IMR-90 (cell line): ENCODE data around the gene TMEM121B. TPM values are rescaled to one million over a fixed set of nuclear protein-coding genes. Genes with fewer than 3 reads are reported as not detected.

Experiments used
- ATAC-seq: fragments of 200-7000 bp; cut with Tn5 transposase; 2 replicates; pipeline ENCODE4 v1.9.1; 2020; ENCODE audit warnings: low read depth, mild to moderate bottlenecking, moderate library complexity
- BruUV-seq: library from RNA; stranded (reverse); fragments of 400-500 nt; replicated peaks from 2 replicates; lab custom pipeline; 2021; lab: Mats Ljungman, UMichigan
- CTCF ChIA-PET: fragments of 300-600 bp; formaldehyde crosslinking; extraction: SDS; loops from one replicate; lab custom pipeline; 2021; ENCODE audit warnings: antibody characterized with exemption; lab: Yijun Ruan, JAX
- POLR2A ChIA-PET: fragments of 300-600 bp; sonication (Branson Sonifier 250); formaldehyde crosslinking; loops from one replicate; lab custom pipeline; 2022; ENCODE audit warnings: antibody characterized with exemption; ENCODE audit not compliant: unreplicated experiment; lab: Charles Lee
- DNase-seq: peaks from one replicate; pipeline ENCODE4 v3.0.0; 2013
- H2AFZ ChIP-seq: replicated peaks from 2 replicates; pipeline ENCODE3; 2013; ENCODE audit warnings: low read length, mild to moderate bottlenecking; ENCODE audit not compliant: poor library complexity
- H2AK5ac ChIP-seq: 2 replicates; pipeline ENCODE4 v1.6.1; 2013; ENCODE audit warnings: low read depth, low read length, inconsistent platforms
- H2AK9ac ChIP-seq: replicated peaks from 2 replicates; pipeline ENCODE3; 2013; ENCODE audit warnings: mild to moderate bottlenecking, low read depth, low read length, moderate library complexity; ENCODE audit not compliant: poor library complexity
- H2BK120ac ChIP-seq: 2 replicates; pipeline ENCODE4 v1.6.1; 2013; ENCODE audit warnings: low read depth, low read length, inconsistent platforms
- H2BK15ac ChIP-seq: 3 replicates; pipeline ENCODE4 v1.6.1; 2013; ENCODE audit warnings: low read depth, low read length, inconsistent platforms
- H2BK20ac ChIP-seq: 2 replicates; pipeline ENCODE4 v1.6.1; 2013; ENCODE audit warnings: low read depth, mild to moderate bottlenecking, inconsistent platforms, low read length, moderate library complexity
- H2BK5ac ChIP-seq: 2 replicates; pipeline ENCODE4 v1.6.1; 2013; ENCODE audit warnings: mild to moderate bottlenecking, low read depth, low read length, inconsistent platforms; ENCODE audit not compliant: poor library complexity, severe bottlenecking
- H3K14ac ChIP-seq: replicated peaks from 2 replicates; pipeline ENCODE4 v1.6.1; 2013; ENCODE audit warnings: low read depth, low read length, inconsistent platforms
- H3K18ac ChIP-seq: 2 replicates; pipeline ENCODE4 v1.6.1; 2013; ENCODE audit warnings: low read depth, low read length, control low read depth
- H3K23ac ChIP-seq: 2 replicates; pipeline ENCODE4 v1.6.1; 2013; ENCODE audit warnings: low read depth, low read length, inconsistent platforms
- H3K27ac ChIP-seq: 2 replicates; pipeline ENCODE4 v1.5.1; 2013; ENCODE audit warnings: mild to moderate bottlenecking, control low read depth, low read length; ENCODE audit not compliant: insufficient read depth
- H3K27me3 ChIP-seq: 2 replicates; pipeline ENCODE4 v1.6.1; 2013; ENCODE audit warnings: low read length; ENCODE audit not compliant: control insufficient read depth, insufficient read depth
- H3K36me3 ChIP-seq: 2 replicates; pipeline ENCODE4 v1.6.1; 2013; ENCODE audit warnings: low read length, mixed read lengths; ENCODE audit not compliant: control insufficient read depth, insufficient read depth
- H3K4ac ChIP-seq: 2 replicates; pipeline ENCODE4 v1.6.1; 2013; ENCODE audit warnings: low read depth, low read length, inconsistent platforms
- H3K4me1 ChIP-seq: 2 replicates; pipeline ENCODE4 v1.6.1; 2013; ENCODE audit warnings: low read length, mixed read lengths; ENCODE audit not compliant: control insufficient read depth, insufficient read depth
- H3K4me2 ChIP-seq: 2 replicates; pipeline ENCODE4 v1.6.1; 2013; ENCODE audit warnings: low read depth, mild to moderate bottlenecking, control low read depth, low read length, moderate library complexity
- H3K4me3 ChIP-seq: 2 replicates; pipeline ENCODE4 v1.5.1; 2013; ENCODE audit warnings: low read depth, mild to moderate bottlenecking, control low read depth, low read length, moderate library complexity; ENCODE audit not compliant: insufficient read depth
- H3K56ac ChIP-seq: 2 replicates; pipeline ENCODE4 v1.6.1; 2013; ENCODE audit warnings: low read length, inconsistent platforms; ENCODE audit not compliant: insufficient read depth; ENCODE audit errors: extremely low read depth
- H3K79me1 ChIP-seq, 2 experiments: 2 replicates each; pipeline ENCODE4 v1.6.1; 2013; ENCODE audit warnings: low read length in 2 of 2, inconsistent platforms in 1 of 2, low read depth in 1 of 2
- H3K9ac ChIP-seq: 2 replicates; pipeline ENCODE4 v1.6.1; 2013; ENCODE audit warnings: low read depth, low read length, control low read depth
- H3K9me1 ChIP-seq: 2 replicates; pipeline ENCODE4 v1.6.1; 2013; ENCODE audit warnings: low read length, inconsistent platforms; ENCODE audit not compliant: insufficient read depth
- H3K9me3 ChIP-seq: 2 replicates; pipeline ENCODE4 v1.6.1; 2013; ENCODE audit warnings: low read length; ENCODE audit not compliant: control insufficient read depth, insufficient read depth
- H4K20me1 ChIP-seq: 2 replicates; pipeline ENCODE4 v1.6.1; 2013; ENCODE audit warnings: low read length, inconsistent platforms; ENCODE audit not compliant: insufficient read depth
- H4K5ac ChIP-seq: 2 replicates; pipeline ENCODE4 v1.6.1; 2013; ENCODE audit warnings: mild to moderate bottlenecking, low read depth, low read length, control low read depth
- H4K8ac ChIP-seq, 2 experiments: 2 replicates each; pipeline ENCODE4 v1.6.1; 2013; ENCODE audit warnings: low read depth in 2 of 2, low read length in 2 of 2, control low read depth in 1 of 2, inconsistent platforms in 1 of 2
- H4K91ac ChIP-seq: 2 replicates; pipeline ENCODE4 v1.6.1; 2013; ENCODE audit warnings: low read depth, low read length, inconsistent platforms; ENCODE audit not compliant: insufficient read depth
- BHLHE40 ChIP-seq: fragments of 150-350 bp; IDR thresholded peaks from 2 replicates; pipeline ENCODE4 v1.6.1; 2016; ENCODE audit warnings: mild to moderate bottlenecking, low read depth, low read length
- CEBPB ChIP-seq: IDR thresholded peaks from 2 replicates; pipeline ENCODE4 v1.6.1; 2012; ENCODE audit warnings: low read depth, low read length, improper control_type of control experiment
- FOS ChIP-seq: fragments of 150-350 bp; IDR thresholded peaks from 2 replicates; pipeline ENCODE4 v1.6.1; 2016; ENCODE audit warnings: low read depth, low read length
- MAFK ChIP-seq: IDR thresholded peaks from 2 replicates; pipeline ENCODE4 v1.6.1; 2012; ENCODE audit warnings: low read depth, low read length, improper control_type of control experiment
- MAZ ChIP-seq: IDR thresholded peaks from 2 replicates; pipeline ENCODE4 v1.6.1; 2012; ENCODE audit warnings: low read depth, mild to moderate bottlenecking, low read length, improper control_type of control experiment, moderate library complexity, borderline replicate concordance
- MXI1 ChIP-seq: IDR thresholded peaks from 2 replicates; pipeline ENCODE4 v1.6.1; 2012; ENCODE audit warnings: low read depth, mild to moderate bottlenecking, low read length, moderate library complexity, borderline replicate concordance
- NFE2L2 ChIP-seq: fragments of 150-350 bp; IDR thresholded peaks from 2 replicates; pipeline ENCODE4 v1.6.1; 2016; ENCODE audit warnings: low read depth, mild to moderate bottlenecking, low read length
- POLR2A ChIP-seq: IDR thresholded peaks from 2 replicates; pipeline ENCODE4 v1.6.1; 2012; ENCODE audit warnings: mild to moderate bottlenecking, low read depth, low read length
- RAD21 ChIP-seq: IDR thresholded peaks from 2 replicates; pipeline ENCODE4 v1.6.1; 2012; ENCODE audit warnings: low read length, improper control_type of control experiment
- RCOR1 ChIP-seq: IDR thresholded peaks from 2 replicates; pipeline ENCODE4 v1.6.1; 2012; ENCODE audit warnings: mild to moderate bottlenecking, low read length, improper control_type of control experiment; ENCODE audit not compliant: insufficient replicate concordance
- RFX5 ChIP-seq: IDR thresholded peaks from 2 replicates; pipeline ENCODE4 v1.8.0; 2012; ENCODE audit warnings: low read depth, mild to moderate bottlenecking, low read length, moderate library complexity
- SMC3 ChIP-seq: fragments of 150-350 bp; IDR thresholded peaks from 2 replicates; pipeline ENCODE4 v1.6.1; 2016; ENCODE audit warnings: low read depth, mild to moderate bottlenecking, antibody characterized with exemption, low read length, moderate library complexity
- WGBS, 2 experiments: methylation state at CpG; one replicate each; pipeline versions ENCODE4 v1.1.5 to v1.1.7; 2013; ENCODE audit warnings: missing lambda C conversion rate in 2 of 2; ENCODE audit not compliant: insufficient read length in 1 of 2; ENCODE audit errors: extremely low coverage in 2 of 2; 5-methylcytosine and 5-hydroxymethylcytosine counted together
- dilution Hi-C: fragments of 300-500 bp; cut with HindIII; formaldehyde crosslinking; loops from one replicate; pipeline ENCODE4 v1.14.3; 2018; ENCODE audit warnings: low sequenced_read_pairs; ENCODE audit not compliant: unreplicated experiment
- in situ Hi-C: fragments of 300-500 bp; cut with MboI; formaldehyde crosslinking; loops from 3 replicates; pipeline ENCODE4 v1.14.3; 2019; ENCODE audit warnings: low sequenced_read_pairs, inconsistent platforms, mixed read lengths
- intact Hi-C: fragments of 100-400 bp; cut with micrococcal nuclease; formaldehyde crosslinking; loops from 2 replicates; pipeline ENCODE4 v1.10.0; 2022
- polyA plus RNA-seq, 3 experiments: library from polyadenylated mRNA; depleted of rRNA; stranded (reverse); fragments of >200 nt; gene quantifications; 2 replicates each; pipeline ENCODE4 v1.2.3, GENCODE V29; 2012; ENCODE audit warnings: low replicate concordance in 1 of 3
- total RNA-seq: library from RNA; depleted of rRNA; stranded (reverse); fragments of >200 nt; gene quantifications from 2 replicates; pipeline ENCODE4 v1.2.3, GENCODE V29; 2012
- TF ChIP-seq, protein P1 (sequence below): fragments of 150-350 bp; IDR thresholded peaks from 2 replicates; pipeline ENCODE4 v1.6.1; 2016; ENCODE audit warnings: low read depth, mild to moderate bottlenecking, low read length, moderate library complexity, borderline replicate concordance
- TF ChIP-seq, protein P2 (sequence below): fragments of 150-350 bp; IDR thresholded peaks from 2 replicates; pipeline ENCODE4 v1.6.1; 2017; ENCODE audit warnings: mild to moderate bottlenecking, antibody characterized with exemption, low read length, low read depth
- TF ChIP-seq, protein P3 (sequence below): conservative IDR thresholded peaks from 2 replicates; pipeline ENCODE4 v1.5.1; 2012; ENCODE audit warnings: mild to moderate bottlenecking, low read depth, low read length, improper control_type of control experiment

The TMEM121B gene
- total and polyA plus RNA-seq, 2 of the 4 experiments (the other 2 are of a cell fraction): under 0.01 to 0.29 TPM

DNA sequence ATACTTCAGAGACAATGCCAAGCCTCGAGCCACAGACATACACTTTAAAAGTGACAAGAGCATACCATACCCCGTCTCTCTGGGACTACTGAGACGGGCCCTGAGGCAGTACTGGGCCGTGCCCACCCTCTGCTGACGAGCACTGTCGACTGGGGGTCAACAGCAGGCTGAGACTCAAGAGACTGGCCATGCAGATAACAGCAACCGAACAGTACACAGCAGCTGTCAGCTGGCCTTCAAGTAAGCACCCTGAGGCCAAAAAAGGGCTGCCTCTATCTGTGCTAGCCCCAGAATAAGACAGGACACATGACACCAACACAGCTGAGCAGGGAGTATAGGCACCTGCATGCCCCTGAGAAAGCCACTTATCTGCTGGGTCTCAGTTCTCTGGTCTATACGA lies 18.9 kb upstream of the TMEM121B start:
- in situ Hi-C loops: no loop called here
- H2BK20ac ChIP-seq: no peak overlapping the region
- intact Hi-C loops: no loop called here
- TF ChIP-seq CEBPB (no peak), MAZ (no peak), SMC3 (no peak), RCOR1 (no peak), POLR2A (no peak), RAD21 (no peak), FOS (no peak), NFE2L2 (no peak), BHLHE40 (no peak), RFX5 (no peak), MAFK (no peak), MXI1 (no peak)
- TF ChIP-seq, protein P1, sequence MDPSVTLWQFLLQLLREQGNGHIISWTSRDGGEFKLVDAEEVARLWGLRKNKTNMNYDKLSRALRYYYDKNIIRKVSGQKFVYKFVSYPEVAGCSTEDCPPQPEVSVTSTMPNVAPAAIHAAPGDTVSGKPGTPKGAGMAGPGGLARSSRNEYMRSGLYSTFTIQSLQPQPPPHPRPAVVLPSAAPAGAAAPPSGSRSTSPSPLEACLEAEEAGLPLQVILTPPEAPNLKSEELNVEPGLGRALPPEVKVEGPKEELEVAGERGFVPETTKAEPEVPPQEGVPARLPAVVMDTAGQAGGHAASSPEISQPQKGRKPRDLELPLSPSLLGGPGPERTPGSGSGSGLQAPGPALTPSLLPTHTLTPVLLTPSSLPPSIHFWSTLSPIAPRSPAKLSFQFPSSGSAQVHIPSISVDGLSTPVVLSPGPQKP: no peak
- TF ChIP-seq, protein P2, sequence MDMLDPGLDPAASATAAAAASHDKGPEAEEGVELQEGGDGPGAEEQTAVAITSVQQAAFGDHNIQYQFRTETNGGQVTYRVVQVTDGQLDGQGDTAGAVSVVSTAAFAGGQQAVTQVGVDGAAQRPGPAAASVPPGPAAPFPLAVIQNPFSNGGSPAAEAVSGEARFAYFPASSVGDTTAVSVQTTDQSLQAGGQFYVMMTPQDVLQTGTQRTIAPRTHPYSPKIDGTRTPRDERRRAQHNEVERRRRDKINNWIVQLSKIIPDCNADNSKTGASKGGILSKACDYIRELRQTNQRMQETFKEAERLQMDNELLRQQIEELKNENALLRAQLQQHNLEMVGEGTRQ: no peak
- TF ChIP-seq, protein P3, sequence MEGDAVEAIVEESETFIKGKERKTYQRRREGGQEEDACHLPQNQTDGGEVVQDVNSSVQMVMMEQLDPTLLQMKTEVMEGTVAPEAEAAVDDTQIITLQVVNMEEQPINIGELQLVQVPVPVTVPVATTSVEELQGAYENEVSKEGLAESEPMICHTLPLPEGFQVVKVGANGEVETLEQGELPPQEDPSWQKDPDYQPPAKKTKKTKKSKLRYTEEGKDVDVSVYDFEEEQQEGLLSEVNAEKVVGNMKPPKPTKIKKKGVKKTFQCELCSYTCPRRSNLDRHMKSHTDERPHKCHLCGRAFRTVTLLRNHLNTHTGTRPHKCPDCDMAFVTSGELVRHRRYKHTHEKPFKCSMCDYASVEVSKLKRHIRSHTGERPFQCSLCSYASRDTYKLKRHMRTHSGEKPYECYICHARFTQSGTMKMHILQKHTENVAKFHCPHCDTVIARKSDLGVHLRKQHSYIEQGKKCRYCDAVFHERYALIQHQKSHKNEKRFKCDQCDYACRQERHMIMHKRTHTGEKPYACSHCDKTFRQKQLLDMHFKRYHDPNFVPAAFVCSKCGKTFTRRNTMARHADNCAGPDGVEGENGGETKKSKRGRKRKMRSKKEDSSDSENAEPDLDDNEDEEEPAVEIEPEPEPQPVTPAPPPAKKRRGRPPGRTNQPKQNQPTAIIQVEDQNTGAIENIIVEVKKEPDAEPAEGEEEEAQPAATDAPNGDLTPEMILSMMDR: no peak
- H3K4me2 ChIP-seq: no peak overlapping the region
- no peaks in the 10 kb centered on the region for H3K9me3 ChIP-seq
- DNase-seq: no peak
- H4K8ac ChIP-seq: no peak overlapping the region
- no peak overlapping the region for H2BK5ac ChIP-seq
- H2BK120ac ChIP-seq: no peak overlapping the region
- H3K4me3 ChIP-seq: no peak overlapping the region
- H2AFZ ChIP-seq: no peak overlapping the region
- no peaks in the 10 kb centered on the region; the same call in 1 of the 2 replicates for H4K20me1 ChIP-seq
- no peak overlapping the region for H4K91ac ChIP-seq
- no peak overlapping the region for H4K5ac ChIP-seq
- no peaks in the 10 kb centered on the region; a peak in 1 of 4 replicates for H3K79me1 ChIP-seq
- H3K27ac ChIP-seq: no peak overlapping the region
- no peak for ATAC-seq
- H3K56ac ChIP-seq: no peak overlapping the region
- no peaks in the 10 kb centered on the region for H3K9me1 ChIP-seq
- H3K36me3 ChIP-seq: peaks cover 40% of the 10 kb centered on the region
- no peak overlapping the region for H3K14ac ChIP-seq
- H3K27me3 ChIP-seq: no peaks in the 10 kb centered on the region
- no peak overlapping the region for H3K23ac ChIP-seq
- dilution Hi-C loops: no loop called here
- no peak overlapping the region for H2AK5ac ChIP-seq
- H3K4me1 ChIP-seq: no peaks in the 10 kb centered on the region
- WGBS, 2 experiments: 81% methylated on average over 5 of the region's 8 CpGs; no CpG with 5 or more reads in 1 of the 2 experiments
- ChIA-PET POLR2A (no interaction called here), CTCF (no interaction called here)
- no peak overlapping the region for H2AK9ac ChIP-seq
- H3K18ac ChIP-seq: no peak overlapping the region
- H2BK15ac ChIP-seq: no peak overlapping the region
- H3K9ac ChIP-seq: no peak overlapping the region
- no peak overlapping the region for H3K4ac ChIP-seq
- no TSS peak for BruUV-seq
